Mononuclear cell (primary cell): ENCODE measurements around the gene ATP8B3. TPM values are rescaled to one million over a fixed set of nuclear protein-coding genes. Genes with fewer than 3 reads are reported as not detected.

Experiments used
- H3K27me3 ChIP-seq: 2 replicates; pipeline ENCODE4 v1.6.0; 2011; ENCODE audit warnings: low read length, control low read depth; ENCODE audit not compliant: insufficient read depth
- H3K4me1 ChIP-seq: 2 replicates; pipeline ENCODE4 v1.5.1; 2011; ENCODE audit warnings: mild to moderate bottlenecking, low read length, control low read depth; ENCODE audit not compliant: insufficient read depth
- H3K4me3 ChIP-seq: 2 replicates; pipeline ENCODE4 v1.5.1; 2011; ENCODE audit warnings: mild to moderate bottlenecking, low read length, moderate library complexity
- H3K9me3 ChIP-seq: 2 replicates; pipeline ENCODE4 v1.5.1; 2011; ENCODE audit warnings: low read depth, mild to moderate bottlenecking, control low read depth, low read length
- total RNA-seq: library from RNA; depleted of rRNA; stranded (reverse); fragments of >200 nt; gene quantifications from one replicate; pipeline ENCODE4 v1.2.3, GENCODE V29; 2012

Gene ATP8B3
- total RNA-seq, 1 donor: 0.73 TPM

- no peaks in the 10 kb centered on the region for H3K4me1 ChIP-seq
- no peaks in the 10 kb centered on the region for H3K9me3 ChIP-seq
- H3K27me3 ChIP-seq: peaks cover 26% of the 10 kb centered on the region
- H3K4me3 ChIP-seq: no peak overlapping the region
Measured at GRCh38 chr19:1782521-1782920, 29.6 kb downstream of the ATP8B3 start.

GRCh38 chr19:1780272-1780958 is 31.7 kb downstream of the ATP8B3 start:
- H3K4me1 ChIP-seq: no peaks in the 10 kb centered on the region
- peaks cover 42% of the 10 kb centered on the region for H3K27me3 ChIP-seq
- no peak overlapping the region for H3K4me3 ChIP-seq
- no peaks in the 10 kb centered on the region for H3K9me3 ChIP-seq

- Histone ChIP-seq H3K9me3 (no peaks in the 10 kb centered on the region), H3K27me3 (peaks cover 50% of the 10 kb centered on the region), H3K4me3 (no peak overlapping the region), H3K4me1 (no peaks in the 10 kb centered on the region)
Measured at GRCh38 chr19:1779574-1779973, 32.5 kb downstream of the ATP8B3 start.

- H3K4me3 ChIP-seq: no peak overlapping the region
- H3K4me1 ChIP-seq: no peaks in the 10 kb centered on the region
- no peaks in the 10 kb centered on the region for H3K9me3 ChIP-seq
- H3K27me3 ChIP-seq: peaks cover 64% of the 10 kb centered on the region
Measured at GRCh38 chr19:1777149-1777548, 34.9 kb downstream of the ATP8B3 start.

- Histone ChIP-seq H3K9me3 (no peaks in the 10 kb centered on the region), H3K4me1 (no peaks in the 10 kb centered on the region), H3K27me3 (peaks cover 63% of the 10 kb centered on the region), H3K4me3 (no peak overlapping the region)
Measured at GRCh38 chr19:1776606-1777147, 35.4 kb downstream of the ATP8B3 start.

GRCh38 chr19:1775951-1776605 is 36.0 kb downstream of the ATP8B3 start:
- H3K27me3 ChIP-seq: peaks cover 68% of the 10 kb centered on the region

GRCh38 chr19:1774989-1775772 is 36.9 kb downstream of the ATP8B3 start:
- Histone ChIP-seq H3K9me3 (peaks cover 10% of the 10 kb centered on the region), H3K27me3 (peaks cover 73% of the 10 kb centered on the region), H3K4me1 (no peaks in the 10 kb centered on the region), H3K4me3 (no peak overlapping the region)

More at GRCh38 chr19:1775951-1776605, 36.0 kb downstream of the ATP8B3 start:
- H3K4me1 ChIP-seq: no peaks in the 10 kb centered on the region
- no peak overlapping the region for H3K4me3 ChIP-seq
- peaks cover 3% of the 10 kb centered on the region for H3K9me3 ChIP-seq

GRCh38 chr19:1773184-1773583 is 38.9 kb downstream of the ATP8B3 start:
- no peak overlapping the region for H3K4me3 ChIP-seq
- H3K9me3 ChIP-seq: peaks cover 10% of the 10 kb centered on the region
- H3K27me3 ChIP-seq: peaks cover 70% of the 10 kb centered on the region
- H3K4me1 ChIP-seq: no peaks in the 10 kb centered on the region

- Histone ChIP-seq H3K4me1 (peaks cover 6% of the 10 kb centered on the region), H3K9me3 (peaks cover 10% of the 10 kb centered on the region), H3K27me3 (peaks cover 75% of the 10 kb centered on the region), H3K4me3 (no peak overlapping the region)
Measured at GRCh38 chr19:1770866-1771576, 41.1 kb downstream of the ATP8B3 start.

GRCh38 chr19:1769645-1769985 is 42.5 kb downstream of the ATP8B3 start:
- Histone ChIP-seq H3K9me3 (peaks cover 10% of the 10 kb centered on the region), H3K4me3 (no peak overlapping the region), H3K4me1 (peaks cover 6% of the 10 kb centered on the region), H3K27me3 (peaks cover 77% of the 10 kb centered on the region)

GRCh38 chr19:1768918-1769644 is 43.0 kb downstream of the ATP8B3 start:
- Histone ChIP-seq H3K9me3 (peaks cover 10% of the 10 kb centered on the region), H3K27me3 (peaks cover 76% of the 10 kb centered on the region), H3K4me1 (peaks cover 6% of the 10 kb centered on the region), H3K4me3 (no peak overlapping the region)

GRCh38 chr19:1768248-1768647 is 43.8 kb downstream of the ATP8B3 start:
- Histone ChIP-seq H3K4me1 (peaks cover 6% of the 10 kb centered on the region), H3K27me3 (peaks cover 77% of the 10 kb centered on the region), H3K4me3 (no peak overlapping the region), H3K9me3 (peaks cover 10% of the 10 kb centered on the region)

- H3K4me3 ChIP-seq: no peak overlapping the region
- peaks cover 76% of the 10 kb centered on the region for H3K27me3 ChIP-seq
- peaks cover 10% of the 10 kb centered on the region for H3K9me3 ChIP-seq
- H3K4me1 ChIP-seq: peaks cover 6% of the 10 kb centered on the region
Measured at GRCh38 chr19:1767464-1767933, 44.6 kb downstream of the ATP8B3 start.

- Histone ChIP-seq H3K9me3 (peaks cover 10% of the 10 kb centered on the region), H3K4me3 (no peak overlapping the region), H3K4me1 (peaks cover 6% of the 10 kb centered on the region), H3K27me3 (peaks cover 78% of the 10 kb centered on the region)
Measured at GRCh38 chr19:1766800-1767352, 45.2 kb downstream of the ATP8B3 start.
